CD4-positive, alpha-beta T cell treated with Interleukin-6 for 4 hours (primary cell): ENCODE measurements around the gene CLEC16A.

ENCODE experiments used
- DNase-seq: peaks from one replicate; pipeline ENCODE4 v3.0.0-alpha.2; 2020; ENCODE audit warnings: mixed read lengths

CLEC16A gene

GRCh38 chr16:11165349-11165748 is 221.0 kb downstream of the CLEC16A start:
- no peak for DNase-seq

GRCh38 chr16:11165894-11166665 is 221.7 kb downstream of the CLEC16A start:
- DNase-seq, result no peak

- DNase-seq, result no peak
Measured at GRCh38 chr16:11167581-11167980, 223.2 kb downstream of the CLEC16A start.

- DNase-seq, result no peak
Measured at GRCh38 chr16:11168386-11169051, 224.2 kb downstream of the CLEC16A start.

GRCh38 chr16:11169641-11170040 is 225.3 kb downstream of the CLEC16A start:
- no peak for DNase-seq

- DNase-seq, result no peak
Measured at GRCh38 chr16:11170201-11170600, 225.8 kb downstream of the CLEC16A start.

GRCh38 chr16:11170696-11171447 is 226.5 kb downstream of the CLEC16A start:
- no peak for DNase-seq

- no peak for DNase-seq
Measured at GRCh38 chr16:11171448-11171709, 227.0 kb downstream of the CLEC16A start.

GRCh38 chr16:11171757-11172299 is 227.5 kb downstream of the CLEC16A start:
- DNase-seq, result no peak

- DNase-seq, result no peak
Measured at GRCh38 chr16:11173426-11173825, 229.1 kb downstream of the CLEC16A start.

- DNase-seq, result no peak
Measured at GRCh38 chr16:11174141-11174540, 229.8 kb downstream of the CLEC16A start.

- no peak for DNase-seq
Measured at GRCh38 chr16:11175106-11175786, 230.9 kb downstream of the CLEC16A start.

- DNase-seq, result no peak
Measured at GRCh38 chr16:11175787-11176341, 231.5 kb downstream of the CLEC16A start.

- no peak for DNase-seq
Measured at GRCh38 chr16:11177578-11178160, 233.3 kb downstream of the CLEC16A start.

GRCh38 chr16:11178424-11178823 is 234.1 kb downstream of the CLEC16A start:
- DNase-seq, result no peak

GRCh38 chr16:11179574-11179973 is 235.2 kb downstream of the CLEC16A start:
- no peak for DNase-seq

- no peak for DNase-seq
Measured at GRCh38 chr16:11180489-11180888, 236.1 kb downstream of the CLEC16A start.

- no peak for DNase-seq
Measured at GRCh38 chr16:11181242-11181898, 237.0 kb downstream of the CLEC16A start.

GRCh38 chr16:11181899-11182279 is 237.5 kb downstream of the CLEC16A start:
- peak; percentile 20 for DNase-seq

- no peak for DNase-seq
Measured at GRCh38 chr16:11182411-11182810, 238.0 kb downstream of the CLEC16A start.

GRCh38 chr16:11183035-11183812 is 238.9 kb downstream of the CLEC16A start:
- no peak for DNase-seq
